Cardiac fibroblast (primary cell): Measurements from ENCODE around the gene PAK6.

Experiments
- DNase-seq, 2 donors: peaks; one replicate each; pipeline versions ENCODE4 v3.0.0 to v3.0.0-alpha.2; 2010; ENCODE audit warnings: low read depth in 2 of 2
- H3K4me3 ChIP-seq, 2 donors: replicated peaks in 1 of 2; 1 replicate in 1 of 2; 2 replicates in 1 of 2; pipeline ENCODE4 v1.5.1; 2011; ENCODE audit warnings: low read depth in 2 of 2, low read length in 2 of 2, mild to moderate bottlenecking in 2 of 2, moderate library complexity in 1 of 2
- TF ChIP-seq, protein P1 (sequence below): IDR thresholded peaks from one replicate; pipeline ENCODE4 v1.5.1; 2011; ENCODE audit warnings: low read depth, mild to moderate bottlenecking, low read length, inconsistent platforms

PAK6 gene

GRCh38 chr15:40281801-40282146, 42.9 kb downstream of the PAK6 start:
- TF ChIP-seq, protein P1, sequence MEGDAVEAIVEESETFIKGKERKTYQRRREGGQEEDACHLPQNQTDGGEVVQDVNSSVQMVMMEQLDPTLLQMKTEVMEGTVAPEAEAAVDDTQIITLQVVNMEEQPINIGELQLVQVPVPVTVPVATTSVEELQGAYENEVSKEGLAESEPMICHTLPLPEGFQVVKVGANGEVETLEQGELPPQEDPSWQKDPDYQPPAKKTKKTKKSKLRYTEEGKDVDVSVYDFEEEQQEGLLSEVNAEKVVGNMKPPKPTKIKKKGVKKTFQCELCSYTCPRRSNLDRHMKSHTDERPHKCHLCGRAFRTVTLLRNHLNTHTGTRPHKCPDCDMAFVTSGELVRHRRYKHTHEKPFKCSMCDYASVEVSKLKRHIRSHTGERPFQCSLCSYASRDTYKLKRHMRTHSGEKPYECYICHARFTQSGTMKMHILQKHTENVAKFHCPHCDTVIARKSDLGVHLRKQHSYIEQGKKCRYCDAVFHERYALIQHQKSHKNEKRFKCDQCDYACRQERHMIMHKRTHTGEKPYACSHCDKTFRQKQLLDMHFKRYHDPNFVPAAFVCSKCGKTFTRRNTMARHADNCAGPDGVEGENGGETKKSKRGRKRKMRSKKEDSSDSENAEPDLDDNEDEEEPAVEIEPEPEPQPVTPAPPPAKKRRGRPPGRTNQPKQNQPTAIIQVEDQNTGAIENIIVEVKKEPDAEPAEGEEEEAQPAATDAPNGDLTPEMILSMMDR: no peak
- peak overlapping the region in 1 of 2 donors; percentile 33 for H3K4me3 ChIP-seq
- DNase-seq: no peak

- peak in 1 of 2 donors; percentile 24 for DNase-seq
- TF ChIP-seq, protein P1: no peak
- peak overlapping the region; percentile 33 to 37 for H3K4me3 ChIP-seq
Measured at GRCh38 chr15:40282147-40282868, 43.4 kb downstream of the PAK6 start.

- peak within 1 kb of the TSS; percentile 33 to 37 for H3K4me3 ChIP-seq
- DNase-seq: no peak
- TF ChIP-seq, protein P1: no peak
Measured at GRCh38 chr15:40282869-40283614, 44.2 kb downstream of the PAK6 start, which contains the start of gene ANKRD63. ANKRD63 (minus strand) TSS chr15:40283064; CDS start chr15:40282586, 478 bp downstream.

DNA sequence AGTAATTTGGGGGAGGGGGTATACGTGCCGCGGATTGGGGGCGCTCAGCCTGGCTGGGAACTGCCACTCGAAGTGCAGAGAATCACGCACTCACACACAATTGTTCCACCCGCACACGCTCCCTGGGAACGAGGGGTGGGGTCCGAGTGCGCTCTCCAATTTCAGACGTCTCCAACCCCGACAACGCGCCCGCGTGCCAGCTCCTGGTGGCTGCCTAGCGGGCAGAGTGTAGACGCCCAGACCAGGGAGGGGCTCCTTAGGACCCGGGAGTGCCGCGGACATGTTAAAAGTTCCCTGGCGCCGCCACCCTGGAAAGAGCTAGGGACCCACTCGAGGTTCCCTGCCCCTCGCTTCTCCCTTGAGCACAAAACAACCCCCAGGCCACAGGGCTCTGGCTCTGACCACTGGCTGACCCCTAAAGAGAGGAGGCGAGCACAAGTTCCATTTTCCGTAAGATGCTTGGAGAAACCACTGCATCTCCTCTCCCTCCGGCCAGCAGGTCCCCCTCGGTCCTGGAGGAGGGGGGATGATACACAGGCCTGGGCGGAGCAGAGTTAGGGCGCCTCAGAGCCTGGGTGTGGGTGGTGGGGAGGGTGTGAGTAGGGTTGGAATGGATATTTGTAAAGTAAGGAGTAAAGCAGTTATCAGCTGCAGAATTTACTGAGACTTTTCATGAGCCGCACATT, 44.9 kb downstream of the PAK6 start:
- TF ChIP-seq, protein P1: no peak
- no peak for DNase-seq
- H3K4me3 ChIP-seq: no peak overlapping the region

DNA sequence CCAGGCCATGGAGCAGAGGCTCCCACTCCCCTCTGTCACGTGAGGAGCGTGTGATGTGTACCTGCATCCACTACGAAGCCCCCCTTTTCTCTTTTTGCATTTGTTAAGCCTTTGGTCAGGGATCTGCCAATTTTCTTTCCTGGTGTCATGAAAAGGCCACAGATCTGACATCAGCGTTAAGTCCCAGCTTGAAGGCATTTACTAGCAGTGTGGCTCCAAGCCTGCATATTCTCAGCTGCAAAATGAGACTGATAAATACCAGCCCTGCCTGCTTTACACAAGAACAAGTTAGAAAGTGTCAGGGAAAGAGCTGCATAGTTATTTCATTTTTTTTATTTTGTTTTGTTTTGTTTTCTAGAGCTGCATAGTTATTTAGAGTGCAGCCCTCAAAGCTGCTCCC, 46.3 kb downstream of the PAK6 start:
- TF ChIP-seq, protein P1: no peak
- peak in 1 of 2 donors; percentile 48 for DNase-seq
- no peak overlapping the region for H3K4me3 ChIP-seq

DNA sequence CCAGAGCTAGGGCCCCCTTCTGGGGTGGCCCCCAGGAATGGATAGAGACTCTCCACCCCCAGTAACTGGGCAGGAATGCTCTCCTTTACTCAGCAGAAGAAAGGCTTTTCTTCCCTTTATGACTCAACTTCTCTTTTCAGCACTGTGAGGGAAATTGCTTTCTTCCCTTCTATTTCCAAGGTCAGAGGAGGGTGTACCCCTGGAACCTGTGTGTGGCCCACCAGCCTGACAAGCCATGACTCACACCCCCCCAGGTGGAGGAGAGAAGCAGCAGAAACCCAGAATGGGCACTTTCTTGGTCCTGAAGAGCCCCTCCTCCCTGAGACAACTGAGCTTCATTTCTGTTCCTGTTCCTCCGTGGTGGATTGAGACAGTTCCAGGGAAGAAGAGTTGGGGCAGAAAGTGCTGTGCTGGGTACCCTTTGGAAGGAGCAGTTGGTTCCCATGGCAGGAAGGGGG, 46.7 kb downstream of the PAK6 start:
- H3K4me3 ChIP-seq: no peak overlapping the region
- no peak for DNase-seq
- TF ChIP-seq, protein P1: no peak
